ENCODE data around the gene AMN1. TPM values are rescaled to one million over a fixed set of nuclear protein-coding genes. Genes with fewer than 3 reads are reported as not detected.
"Not testable (repeated sequence)": the region's sequence is repeated elsewhere in the genome, so short reads cannot be mapped to it uniquely, and the experiment has no call there.

Gene AMN1
- total and polyA plus RNA-seq, 2 of the 13 experiments (the other 11 are each of a cell fraction or from before 2014, with no cell fraction given) = 7.5 to 26.5 TPM

DNA sequence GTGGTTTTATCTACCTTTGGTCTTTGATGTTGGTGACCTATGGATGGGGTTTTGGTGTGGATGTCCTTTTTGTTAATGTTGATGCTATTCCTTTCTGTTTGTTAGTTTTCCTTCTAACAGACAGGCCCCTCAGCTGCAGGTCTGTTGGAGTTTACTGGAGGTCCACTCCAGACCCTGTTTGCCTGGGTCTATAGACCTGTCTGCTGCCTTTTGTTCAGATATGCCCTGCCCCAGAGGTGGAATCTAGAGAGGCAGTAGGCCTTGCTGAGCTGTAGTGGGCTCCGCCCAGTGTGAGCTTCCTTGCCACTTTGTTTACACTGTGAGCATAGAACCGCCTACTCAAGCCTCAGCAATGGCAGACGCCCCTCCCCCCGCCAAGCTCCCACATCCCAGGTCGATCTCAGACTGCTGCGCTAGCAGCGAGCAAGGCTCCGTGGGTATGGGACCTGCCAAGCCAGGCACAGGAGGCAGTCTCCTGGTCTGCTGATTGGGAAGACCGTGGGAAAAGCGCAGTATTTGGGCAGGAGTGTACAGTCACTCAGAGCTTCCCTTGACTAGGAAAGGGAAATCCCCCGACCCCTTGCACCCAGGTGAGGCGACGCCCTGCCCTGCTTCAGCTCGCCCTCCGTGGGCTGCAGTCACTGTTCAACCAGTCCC lies 10.2 kb downstream of the AMN1 start:
- POLR2A ChIA-PET = interaction anchor here (1.2 kb wide), 1 partner anchor 11 kb away, joined by 4 read pairs; the partner anchor contains the start of gene AMN1
- H3K4me1 ChIP-seq (ENCODE audit: insufficient read depth, low read length) = peaks cover 40% of the 10 kb centered on the region
- H3K27me3 ChIP-seq (ENCODE audit: control insufficient read depth in 1 of 2, insufficient read depth in 2 of 2, low read length in 2 of 2); H4K20me1 ChIP-seq (ENCODE audit: insufficient read depth, low read length); H2AFZ ChIP-seq (ENCODE audit: low read length); FAIRE-seq; intact Hi-C loops (cut with micrococcal nuclease; ENCODE audit: unreplicated experiment); H3K79me2 ChIP-seq (ENCODE audit: insufficient read depth, low read length); H3K36me3 ChIP-seq (replicated peaks in 1 of 2; ENCODE audit: control insufficient read depth in 1 of 2, insufficient read depth in 2 of 2, low read length in 2 of 2); H3K9ac ChIP-seq (ENCODE audit: insufficient read depth, low read depth, low read length); in situ Hi-C loops (cut with HindIII; ENCODE audit: extremely low pct_ligation_motif_present, low pct_unique_long_range_greater_than_20kb); DNase-seq (ENCODE audit: low spot score); BruUV-seq (replicated peaks); H3K9me3 ChIP-seq (ENCODE audit: low read length); H3K27ac ChIP-seq (ENCODE audit: extremely low read length, insufficient read depth, low read length); H3K4me3 ChIP-seq (replicated peaks in 1 of 3; ENCODE audit: insufficient read depth in 1 of 3, low read depth in 2 of 3, low read length in 3 of 3); CTCF ChIA-PET (ENCODE audit: low intra/inter-chr PET ratio, low total read pairs); ATAC-seq; H3K4me2 ChIP-seq (ENCODE audit: low read depth, low read length): not testable (repeated sequence)
- TF ChIP-seq, protein P1, sequence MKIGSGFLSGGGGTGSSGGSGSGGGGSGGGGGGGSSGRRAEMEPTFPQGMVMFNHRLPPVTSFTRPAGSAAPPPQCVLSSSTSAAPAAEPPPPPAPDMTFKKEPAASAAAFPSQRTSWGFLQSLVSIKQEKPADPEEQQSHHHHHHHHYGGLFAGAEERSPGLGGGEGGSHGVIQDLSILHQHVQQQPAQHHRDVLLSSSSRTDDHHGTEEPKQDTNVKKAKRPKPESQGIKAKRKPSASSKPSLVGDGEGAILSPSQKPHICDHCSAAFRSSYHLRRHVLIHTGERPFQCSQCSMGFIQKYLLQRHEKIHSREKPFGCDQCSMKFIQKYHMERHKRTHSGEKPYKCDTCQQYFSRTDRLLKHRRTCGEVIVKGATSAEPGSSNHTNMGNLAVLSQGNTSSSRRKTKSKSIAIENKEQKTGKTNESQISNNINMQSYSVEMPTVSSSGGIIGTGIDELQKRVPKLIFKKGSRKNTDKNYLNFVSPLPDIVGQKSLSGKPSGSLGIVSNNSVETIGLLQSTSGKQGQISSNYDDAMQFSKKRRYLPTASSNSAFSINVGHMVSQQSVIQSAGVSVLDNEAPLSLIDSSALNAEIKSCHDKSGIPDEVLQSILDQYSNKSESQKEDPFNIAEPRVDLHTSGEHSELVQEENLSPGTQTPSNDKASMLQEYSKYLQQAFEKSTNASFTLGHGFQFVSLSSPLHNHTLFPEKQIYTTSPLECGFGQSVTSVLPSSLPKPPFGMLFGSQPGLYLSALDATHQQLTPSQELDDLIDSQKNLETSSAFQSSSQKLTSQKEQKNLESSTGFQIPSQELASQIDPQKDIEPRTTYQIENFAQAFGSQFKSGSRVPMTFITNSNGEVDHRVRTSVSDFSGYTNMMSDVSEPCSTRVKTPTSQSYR (CRISPR knock-in tag; IDR thresholded peaks at IDR 0.05; ENCODE audit: borderline replicate concordance) = peak; percentile 42; the same call in 1 of the 2 replicates
- TF ChIP-seq, protein P2, sequence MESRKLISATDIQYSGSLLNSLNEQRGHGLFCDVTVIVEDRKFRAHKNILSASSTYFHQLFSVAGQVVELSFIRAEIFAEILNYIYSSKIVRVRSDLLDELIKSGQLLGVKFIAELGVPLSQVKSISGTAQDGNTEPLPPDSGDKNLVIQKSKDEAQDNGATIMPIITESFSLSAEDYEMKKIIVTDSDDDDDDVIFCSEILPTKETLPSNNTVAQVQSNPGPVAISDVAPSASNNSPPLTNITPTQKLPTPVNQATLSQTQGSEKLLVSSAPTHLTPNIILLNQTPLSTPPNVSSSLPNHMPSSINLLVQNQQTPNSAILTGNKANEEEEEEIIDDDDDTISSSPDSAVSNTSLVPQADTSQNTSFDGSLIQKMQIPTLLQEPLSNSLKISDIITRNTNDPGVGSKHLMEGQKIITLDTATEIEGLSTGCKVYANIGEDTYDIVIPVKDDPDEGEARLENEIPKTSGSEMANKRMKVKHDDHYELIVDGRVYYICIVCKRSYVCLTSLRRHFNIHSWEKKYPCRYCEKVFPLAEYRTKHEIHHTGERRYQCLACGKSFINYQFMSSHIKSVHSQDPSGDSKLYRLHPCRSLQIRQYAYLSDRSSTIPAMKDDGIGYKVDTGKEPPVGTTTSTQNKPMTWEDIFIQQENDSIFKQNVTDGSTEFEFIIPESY (CRISPR knock-in tag; IDR thresholded peaks at IDR 0.05) = peak; percentile 75
- WGBS (ENCODE audit: low lambda C conversion rate) = 98% methylated on average over 14 of the region's 15 CpGs

All from HepG2 (cell line).